HG02852 (cell line): ENCODE data around the gene LARGE1.

Experiments
- ATAC-seq: cut with Tn5 transposase; IDR thresholded peaks from one replicate; pipeline ENCODE4 v1.9.1; 2021; ENCODE audit warnings: mild to moderate bottlenecking, moderate library complexity; ENCODE audit not compliant: unreplicated experiment

The LARGE1 gene

DNA sequence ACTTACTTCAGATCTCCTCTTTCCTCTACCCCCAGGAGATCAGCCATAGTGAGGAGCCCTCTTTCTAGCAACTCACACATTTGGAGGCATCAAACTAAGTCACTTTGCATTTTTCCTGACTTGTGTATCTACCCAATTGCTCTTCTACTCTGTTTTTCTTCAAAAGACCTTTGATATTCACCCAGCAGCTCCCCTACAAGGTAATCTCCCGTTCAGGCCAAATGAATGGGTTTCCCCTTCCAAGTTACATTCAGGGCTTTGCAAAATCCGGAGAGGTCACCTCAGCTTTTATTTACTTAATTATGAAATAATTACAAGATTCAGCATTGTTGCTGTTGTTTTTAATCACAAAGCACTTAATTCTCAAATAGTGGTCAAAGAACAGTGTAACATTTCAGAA lies 6.1 kb downstream of the LARGE1 start:
- no peak for ATAC-seq

DNA sequence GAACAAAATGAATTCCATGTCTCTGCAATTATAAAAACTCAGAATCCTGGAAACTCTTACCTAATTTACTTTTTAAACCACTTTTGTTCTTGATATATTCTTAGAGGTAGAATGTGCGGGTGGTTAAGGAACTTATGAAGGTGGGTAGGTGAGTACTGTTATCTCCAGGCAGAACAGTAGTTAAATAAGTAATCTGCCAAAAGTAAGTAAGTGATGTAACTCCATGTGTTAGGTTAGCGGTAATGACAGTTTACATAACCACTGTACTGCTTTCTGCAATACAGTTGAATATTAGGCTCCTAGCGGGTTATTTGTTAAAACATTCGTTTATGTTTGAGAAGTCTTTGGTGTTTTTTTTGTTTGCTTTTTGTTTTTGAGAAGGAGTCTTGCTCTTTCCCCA lies 7.1 kb downstream of the LARGE1 start:
- no peak for ATAC-seq

DNA sequence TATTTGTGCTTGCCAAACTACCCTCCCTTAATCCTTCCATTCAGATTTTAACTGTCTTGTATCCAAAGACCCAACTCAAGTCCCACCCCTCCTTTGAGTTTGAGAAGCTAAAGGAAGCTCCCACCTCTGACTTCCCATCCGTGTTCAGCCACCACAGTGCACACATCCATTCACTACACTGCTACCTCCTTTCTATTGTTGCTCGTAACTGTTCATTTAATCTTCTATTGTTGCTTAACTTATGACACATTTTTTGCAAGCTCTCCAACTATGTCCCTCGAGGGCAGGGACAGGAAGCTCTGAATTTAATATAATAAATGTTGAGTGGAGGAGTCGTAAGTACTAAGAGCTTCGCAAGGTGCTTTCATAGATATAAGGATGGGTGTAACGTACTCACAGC lies 10.4 kb downstream of the LARGE1 start:
- ATAC-seq, result no peak

GRCh38 chr22:33909075-33909458 lies 11.2 kb downstream of the LARGE1 start:
- no peak for ATAC-seq

DNA sequence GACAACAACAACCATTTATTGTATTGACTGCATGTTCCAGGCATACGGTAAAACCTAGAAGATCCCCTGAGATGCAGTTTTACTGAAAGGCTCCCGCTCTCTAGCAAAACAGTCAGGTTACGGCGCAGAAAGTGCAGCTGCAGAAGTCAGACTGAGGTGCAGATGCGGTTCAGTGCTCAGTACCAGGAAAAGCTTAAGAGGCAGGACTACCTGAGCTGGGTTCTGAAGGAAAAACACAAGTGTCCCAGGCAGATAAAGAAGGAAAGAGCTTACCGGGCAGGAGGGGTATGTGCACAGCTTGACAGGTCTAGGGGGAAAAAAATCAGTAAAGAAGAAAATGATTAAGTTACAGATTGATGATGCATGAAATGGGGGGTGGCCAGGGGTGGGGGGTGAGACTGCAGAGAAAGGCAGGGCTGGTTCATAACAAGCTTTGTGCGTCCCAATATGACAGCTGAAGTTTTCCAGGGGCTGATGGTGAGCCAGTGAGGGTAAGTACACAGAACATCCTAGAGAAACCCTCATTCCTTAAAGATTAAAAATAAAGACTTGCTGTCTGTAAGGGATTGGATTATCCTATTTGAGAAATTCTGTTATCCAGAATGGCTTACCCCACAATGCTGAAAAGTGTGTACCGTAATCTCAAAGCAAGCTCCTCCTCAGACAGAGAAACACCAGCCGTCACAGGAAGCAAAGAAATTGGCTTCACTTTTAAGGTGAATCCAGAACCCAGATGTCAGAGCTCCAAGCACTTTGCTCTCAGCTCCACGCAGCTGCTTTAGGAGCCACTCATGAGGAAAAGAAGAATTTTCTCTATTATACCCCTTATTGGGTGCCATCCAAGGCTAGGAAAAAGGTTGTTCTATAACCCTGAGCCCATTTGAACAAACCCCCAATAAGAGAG lies 11.9 kb downstream of the LARGE1 start:
- no peak for ATAC-seq

GRCh38 chr22:33906954-33907353 lies 13.3 kb downstream of the LARGE1 start:
- no peak for ATAC-seq

DNA sequence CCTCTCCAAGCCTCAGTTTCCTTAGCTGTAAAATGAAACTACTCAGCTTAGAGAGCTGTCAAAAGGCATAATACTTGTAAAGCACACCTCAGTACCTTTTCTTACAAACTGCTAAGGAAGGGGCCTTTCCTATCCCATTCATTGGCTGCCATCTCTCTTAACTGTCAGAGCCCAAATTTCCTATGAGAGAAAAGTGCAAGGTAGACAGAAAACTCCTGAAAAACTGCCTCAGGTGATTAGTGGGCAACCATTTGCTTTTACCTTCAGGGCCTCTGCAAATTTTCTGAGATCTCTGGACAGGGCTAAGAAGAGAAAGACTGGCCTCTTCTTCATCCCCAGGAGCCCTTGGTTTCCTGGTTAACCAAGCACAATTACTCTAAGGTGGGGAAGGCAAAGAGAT lies 13.8 kb downstream of the LARGE1 start:
- no peak for ATAC-seq

GRCh38 chr22:33903012-33903411 lies 17.3 kb downstream of the LARGE1 start:
- no peak for ATAC-seq

DNA sequence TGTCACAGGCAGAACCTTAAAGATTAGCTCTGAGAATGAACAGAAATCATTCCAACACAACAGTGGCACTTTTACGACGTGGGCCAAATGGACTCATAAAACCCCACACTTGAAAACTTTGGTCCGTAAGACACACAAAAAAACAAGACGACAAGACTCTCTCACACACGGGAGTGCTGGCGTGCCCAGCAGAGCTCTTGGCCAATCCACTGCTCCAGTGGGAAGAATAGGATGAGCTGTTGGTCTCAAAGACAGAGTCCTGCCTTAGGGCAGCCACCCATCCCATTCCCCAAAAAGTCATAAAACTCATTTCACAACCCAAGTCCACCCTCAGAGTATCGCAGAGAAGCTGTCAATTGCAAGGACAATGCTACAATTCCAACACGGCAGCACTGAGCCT lies 18.2 kb downstream of the LARGE1 start:
- ATAC-seq, result no peak

DNA sequence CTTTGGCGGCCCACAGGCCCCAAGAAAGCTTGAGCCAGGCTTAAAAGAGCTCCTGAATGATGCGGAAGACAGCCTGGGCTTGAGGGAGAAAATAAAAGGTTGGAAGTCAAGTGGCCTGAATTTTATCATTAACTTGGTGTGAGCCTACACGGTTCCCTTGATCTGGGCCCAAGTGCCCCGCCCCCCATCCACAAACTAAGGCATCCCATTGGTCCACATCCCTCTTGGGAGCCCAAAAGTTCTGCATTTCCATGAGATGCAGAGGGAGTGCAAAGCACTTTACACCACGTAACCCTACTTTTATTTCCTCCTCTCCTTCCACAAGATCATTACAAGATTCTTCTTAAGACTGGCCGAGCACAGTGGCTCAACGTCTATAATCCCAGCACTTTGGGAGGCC lies 22.2 kb downstream of the LARGE1 start:
- ATAC-seq, result no peak

- ATAC-seq, result peak; percentile 21
Measured at GRCh38 chr22:33897448-33897835, 22.8 kb downstream of the LARGE1 start.

GRCh38 chr22:33896575-33897447 lies 23.5 kb downstream of the LARGE1 start:
- ATAC-seq, result peak; percentile 67

GRCh38 chr22:33896154-33896553 lies 24.1 kb downstream of the LARGE1 start:
- peak; percentile 50 for ATAC-seq

- no peak for ATAC-seq
Measured at GRCh38 chr22:33895444-33895843, 24.8 kb downstream of the LARGE1 start.

DNA sequence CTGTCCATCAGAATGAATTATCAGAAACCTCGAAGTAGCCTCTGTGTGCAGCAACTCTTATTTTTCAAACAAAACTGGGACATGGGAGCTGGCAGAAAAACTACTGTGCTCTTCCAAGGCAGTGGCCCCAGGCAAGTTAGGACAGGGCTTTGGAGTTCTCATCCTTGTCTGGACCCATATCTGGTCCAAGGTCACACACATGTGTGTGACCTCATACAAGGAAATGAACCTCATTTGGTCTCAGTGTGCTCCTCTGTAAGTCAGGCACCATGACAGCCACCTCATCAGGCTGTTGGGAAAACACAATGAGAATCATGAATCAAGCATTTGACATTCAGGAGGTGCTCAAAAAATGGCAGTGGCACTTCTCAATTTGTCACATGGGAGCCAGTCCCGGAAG lies 25.8 kb downstream of the LARGE1 start:
- ATAC-seq, result no peak

DNA sequence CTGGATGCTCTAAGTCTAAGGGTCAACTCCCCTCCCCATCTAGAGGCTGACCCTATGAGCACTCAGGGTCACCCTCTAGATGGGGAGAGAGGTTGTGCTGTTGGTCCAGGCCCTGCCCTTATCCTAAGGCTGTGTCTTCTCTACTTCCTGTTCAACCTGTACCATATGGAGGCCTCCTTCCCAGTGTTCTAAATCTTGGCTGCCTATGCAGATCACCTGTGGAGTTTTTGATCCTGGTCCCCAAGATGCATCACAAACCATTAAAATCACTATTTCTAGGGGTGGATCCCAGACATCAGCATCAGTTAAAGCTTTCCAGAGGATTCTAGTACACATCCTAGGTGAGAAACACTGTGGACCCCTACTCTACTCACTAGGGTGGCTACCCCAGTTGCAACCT lies 26.2 kb downstream of the LARGE1 start:
- ATAC-seq, result no peak

DNA sequence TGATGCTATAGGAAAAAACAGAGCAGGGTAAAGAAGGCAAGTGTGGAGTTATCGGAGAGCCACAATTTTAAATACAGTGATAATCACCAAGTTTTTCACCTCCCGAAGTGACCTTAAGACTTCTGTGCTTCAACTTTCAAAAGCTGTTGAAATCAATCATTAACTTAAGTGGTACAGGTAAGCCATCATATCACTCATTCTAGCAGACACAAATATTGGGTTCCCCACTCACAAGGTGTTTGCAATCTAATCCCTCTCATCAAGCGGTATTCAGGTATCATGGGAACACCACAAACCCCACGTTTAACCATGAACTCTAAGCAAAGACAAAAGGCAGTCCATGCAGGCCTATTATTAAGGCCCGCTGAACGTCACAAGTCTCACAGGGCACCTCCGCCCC lies 26.8 kb downstream of the LARGE1 start:
- ATAC-seq, result no peak

DNA sequence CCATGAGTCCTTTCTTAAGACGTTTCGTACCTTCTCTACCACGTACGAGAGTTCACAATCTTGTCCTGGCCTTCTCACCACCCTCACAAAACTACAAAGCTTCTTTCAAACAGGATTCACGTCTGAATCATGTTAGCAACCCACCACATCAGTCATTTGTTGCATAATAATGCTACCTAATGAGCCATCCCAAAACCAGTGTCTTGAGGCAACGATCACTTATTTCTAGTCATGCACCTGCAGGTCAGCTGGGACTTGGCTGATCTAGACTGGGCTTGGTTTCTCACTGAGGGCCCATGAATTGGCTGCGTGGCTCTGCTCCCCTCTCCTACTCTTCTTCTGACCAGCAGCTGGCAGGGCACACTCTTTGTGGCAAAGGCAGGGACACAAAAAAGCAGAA lies 28.3 kb downstream of the LARGE1 start:
- no peak for ATAC-seq

DNA sequence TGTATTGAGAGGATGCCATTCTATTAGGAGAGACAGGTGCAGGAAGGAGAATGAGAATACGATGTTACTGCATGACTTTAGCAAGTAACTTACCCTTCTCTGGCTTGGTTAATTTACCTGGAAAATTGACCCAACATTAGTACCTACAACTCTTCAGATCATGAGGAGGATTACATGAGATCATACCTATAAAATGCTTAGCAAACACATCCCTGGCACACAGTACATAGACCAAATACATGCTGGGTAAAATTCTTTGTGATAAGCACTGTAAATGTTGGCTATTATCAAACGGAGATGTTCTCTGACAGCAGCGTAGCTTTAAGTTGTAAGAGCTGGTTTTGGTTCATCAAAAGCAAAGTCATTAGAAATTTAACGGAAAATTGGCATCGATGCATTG lies 28.8 kb downstream of the LARGE1 start:
- no peak for ATAC-seq

DNA sequence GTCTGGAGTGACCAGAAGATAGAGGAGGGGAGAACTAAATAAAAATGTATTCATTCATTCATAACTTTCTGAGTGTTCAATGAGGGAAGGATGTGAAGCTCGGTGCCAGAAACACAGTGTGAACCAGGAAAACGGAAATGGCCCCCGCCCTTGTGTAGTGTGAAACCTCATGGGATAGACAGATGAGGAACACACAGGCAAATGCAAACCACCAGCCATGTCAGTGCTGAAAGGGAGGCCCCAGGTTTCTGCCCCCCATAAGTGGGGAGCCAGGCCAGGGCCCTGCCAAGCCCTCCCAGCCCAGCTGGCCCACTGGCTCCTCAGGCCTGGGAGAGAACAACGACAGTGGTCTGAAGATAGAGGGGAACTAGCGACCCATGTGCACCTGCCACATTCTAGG lies 30.5 kb downstream of the LARGE1 start:
- no peak for ATAC-seq

DNA sequence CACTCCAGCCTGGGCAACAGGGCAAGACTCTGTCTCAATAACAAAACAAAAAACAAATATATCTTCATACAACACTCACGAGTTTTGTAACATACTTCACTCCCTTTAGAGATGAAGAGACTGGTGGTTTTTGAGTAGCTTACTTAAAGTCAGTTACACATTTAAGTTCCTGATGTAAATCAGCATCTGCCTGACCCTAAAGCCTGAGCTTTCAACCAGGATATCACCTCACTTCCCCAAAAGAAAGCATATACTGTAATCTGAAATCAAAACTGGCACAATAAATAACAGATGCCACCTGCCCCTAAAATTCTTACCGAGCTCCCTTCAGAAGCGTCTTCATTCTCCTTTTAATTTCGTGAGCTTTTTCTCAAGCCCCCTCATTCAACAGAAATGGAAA lies 31.5 kb downstream of the LARGE1 start:
- no peak for ATAC-seq

GRCh38 chr22:33887173-33887572 lies 33.1 kb downstream of the LARGE1 start:
- no peak for ATAC-seq
